Smooth muscle cell (in vitro differentiated cells): Measurements from ENCODE around the gene HHAT. TPM values are rescaled to one million over a fixed set of nuclear protein-coding genes. Genes with fewer than 3 reads are reported as not detected.

Experiments used
- DNase-seq: peaks from one replicate; lab custom pipeline; 2025; ENCODE audit not compliant: unreplicated experiment; lab: John Stamatoyannopoulos, UW
- H2AFZ ChIP-seq: fragments of 200-600 bp; sonication (generic); 2 replicates; pipeline ENCODE4 v1.6.0; 2016; ENCODE audit warnings: antibody characterized with exemption, low read depth, mild to moderate bottlenecking
- H3F3A ChIP-seq: fragments of 200-600 bp; sonication (generic); 2 replicates; pipeline ENCODE4 v1.6.0; 2017; ENCODE audit warnings: antibody characterized with exemption, low read depth
- H3K27ac ChIP-seq: fragments of 200-600 bp; sonication (generic); 2 replicates; pipeline ENCODE4 v1.5.1; 2016; ENCODE audit warnings: low read depth, mild to moderate bottlenecking
- H3K27me3 ChIP-seq: fragments of 200-600 bp; sonication (generic); 2 replicates; pipeline ENCODE4 v1.6.1; 2016; ENCODE audit warnings: low read depth, mild to moderate bottlenecking
- H3K36me3 ChIP-seq: fragments of 200-600 bp; sonication (generic); 2 replicates; pipeline ENCODE4 v1.5.1; 2016; ENCODE audit warnings: low read depth
- H3K4me1 ChIP-seq: fragments of 200-600 bp; sonication (generic); 2 replicates; pipeline ENCODE4 v1.5.1; 2016; ENCODE audit warnings: low read depth
- H3K4me2 ChIP-seq: fragments of 200-600 bp; sonication (generic); 2 replicates; pipeline ENCODE4 v1.6.0; 2016; ENCODE audit warnings: mild to moderate bottlenecking
- H3K4me3 ChIP-seq: fragments of 200-600 bp; sonication (generic); 2 replicates; pipeline ENCODE4 v1.5.1; 2016; ENCODE audit warnings: mild to moderate bottlenecking
- H3K79me2 ChIP-seq: fragments of 200-600 bp; sonication (generic); 2 replicates; pipeline ENCODE4 v1.6.0; 2016; ENCODE audit warnings: low read depth, mild to moderate bottlenecking
- H3K9ac ChIP-seq: fragments of 200-600 bp; sonication (generic); 2 replicates; pipeline ENCODE4 v1.6.0; 2016; ENCODE audit warnings: low read depth
- H3K9me3 ChIP-seq: fragments of 200-600 bp; sonication (generic); replicated peaks from 2 replicates; pipeline ENCODE4 v1.5.1; 2016; ENCODE audit warnings: low read depth
- H4K20me1 ChIP-seq: fragments of 200-600 bp; sonication (generic); 2 replicates; pipeline ENCODE4 v1.6.0; 2016; ENCODE audit warnings: low read depth
- CTCF ChIP-seq: fragments of 200-600 bp; sonication (generic); IDR thresholded peaks from 2 replicates; pipeline ENCODE4 v1.5.1; 2017; ENCODE audit warnings: borderline replicate concordance, mild to moderate bottlenecking, antibody characterized with exemption; ENCODE audit not compliant: insufficient read depth, poor library complexity, severe bottlenecking
- WGBS: methylation state at CpG from one replicate; pipeline ENCODE4 v1.1.7; 2016; ENCODE audit warnings: low lambda C conversion rate; 5-methylcytosine and 5-hydroxymethylcytosine counted together
- polyA plus RNA-seq: library from polyadenylated mRNA; unstranded; fragments of >200 nt; fragmentation: Nextera tagmentation; extraction: Ambion mirVana; gene quantifications from 2 replicates; pipeline ENCODE4 v1.2.1, GENCODE V29; 2016
- total RNA-seq: library from RNA; depleted of rRNA; stranded (reverse); fragments of >200 nt; gene quantifications from 2 replicates; pipeline ENCODE4 v1.2.3, GENCODE V29; 2014

The HHAT gene
- total and polyA plus RNA-seq, 2 experiments from 2014 or later, result 4.6 to 9.8 TPM

GRCh38 chr1:210594605-210595004 is 265.9 kb downstream of the HHAT start:
- Histone ChIP-seq H3K27me3 (no peaks in the 10 kb centered on the region), H3F3A (peaks cover 11% of the 10 kb centered on the region), H3K4me1 (no peaks in the 10 kb centered on the region), H3K9me3 (no peaks in the 10 kb centered on the region), H3K27ac (no peak overlapping the region), H2AFZ (no peak overlapping the region), H3K4me3 (no peak overlapping the region), H3K9ac (no peak overlapping the region), H4K20me1 (peaks cover 3% of the 10 kb centered on the region), H3K79me2 (no peaks in the 10 kb centered on the region), H3K4me2 (no peak overlapping the region), H3K36me3 (no peaks in the 10 kb centered on the region)
- 68% methylated on average over 3 of the region's 3 CpGs for WGBS
- no peak for DNase-seq
- TF ChIP-seq CTCF, result no peak

DNA sequence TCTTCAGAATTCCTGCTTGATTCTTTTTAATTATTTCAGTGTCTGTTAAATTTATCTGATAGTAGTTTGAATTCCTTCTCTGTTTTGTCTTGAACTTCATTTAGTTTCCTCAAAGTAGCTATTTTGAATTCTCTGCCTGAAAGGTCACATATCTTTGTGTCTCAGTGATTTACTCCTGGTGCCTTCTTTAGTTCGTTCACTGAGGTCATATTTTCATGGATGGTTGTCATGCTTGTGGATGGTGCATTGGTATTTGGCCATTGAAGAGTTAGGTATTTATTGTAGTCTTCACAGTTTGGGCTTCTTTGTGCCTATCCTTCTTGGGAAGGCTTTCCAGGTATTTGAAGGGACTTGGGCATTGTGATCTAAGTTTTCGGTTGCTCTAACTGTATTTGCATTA is 267.9 kb downstream of the HHAT start:
- no peak overlapping the region for H3K9ac ChIP-seq
- no peaks in the 10 kb centered on the region for H3K27me3 ChIP-seq
- no peaks in the 10 kb centered on the region for H3K4me1 ChIP-seq
- no peaks in the 10 kb centered on the region for H3K36me3 ChIP-seq
- no peak for TF ChIP-seq CTCF
- H3K9me3 ChIP-seq, result no peaks in the 10 kb centered on the region
- peaks cover 11% of the 10 kb centered on the region for H3F3A ChIP-seq
- H3K27ac ChIP-seq, result peak overlapping the region; percentile 6
- H3K79me2 ChIP-seq, result no peaks in the 10 kb centered on the region
- H3K4me2 ChIP-seq, result no peak overlapping the region
- no peak for DNase-seq
- no peak overlapping the region for H3K4me3 ChIP-seq
- 81% methylated on average over 2 of the region's 2 CpGs for WGBS
- H4K20me1 ChIP-seq, result peaks cover 3% of the 10 kb centered on the region
- no peak overlapping the region for H2AFZ ChIP-seq

DNA sequence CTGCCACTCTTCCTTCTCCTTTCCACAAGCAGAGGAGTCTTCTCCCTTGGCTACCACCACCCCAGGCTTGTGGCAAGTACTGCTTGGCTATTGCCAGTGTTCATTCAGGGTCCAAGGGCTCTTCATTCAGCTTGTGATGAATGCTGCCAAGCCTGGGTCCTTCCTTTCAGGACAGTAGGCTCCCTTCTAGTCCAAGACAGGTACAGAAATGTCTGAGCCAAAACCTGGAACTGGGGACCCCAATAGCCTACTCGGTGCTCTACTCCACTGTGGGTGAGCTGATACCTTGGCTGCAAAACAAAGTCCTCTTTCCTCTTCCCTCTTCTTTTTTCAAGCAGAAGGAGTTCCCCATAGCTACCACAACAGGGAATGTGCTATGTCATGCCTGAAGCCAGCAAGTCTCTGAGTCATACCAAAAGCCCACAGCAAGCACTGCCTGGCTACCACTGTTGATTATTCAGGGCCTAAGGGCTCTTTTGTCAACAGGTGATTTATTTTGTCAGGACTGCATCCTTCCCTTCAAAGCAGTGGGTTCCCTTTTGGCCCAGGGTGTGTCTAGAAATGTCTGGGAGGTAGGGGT is 268.9 kb downstream of the HHAT start:
- H4K20me1 ChIP-seq, result peaks cover 3% of the 10 kb centered on the region
- peak overlapping the region; percentile 53 for H3K4me2 ChIP-seq
- no peaks in the 10 kb centered on the region for H3K9me3 ChIP-seq
- no peaks in the 10 kb centered on the region for H3K4me1 ChIP-seq
- peak overlapping the region; percentile 98 for H3K27ac ChIP-seq
- DNase-seq, result no peak
- H3K27me3 ChIP-seq, result no peaks in the 10 kb centered on the region
- no peak overlapping the region for H3K4me3 ChIP-seq
- no peak for TF ChIP-seq CTCF
- H3K9ac ChIP-seq, result peak overlapping the region; percentile 84
- WGBS, result 65% methylated on average over 1 of the region's 1 CpG
- H3K36me3 ChIP-seq, result no peaks in the 10 kb centered on the region
- H3K79me2 ChIP-seq, result no peaks in the 10 kb centered on the region
- H2AFZ ChIP-seq, result no peak overlapping the region
- peaks cover 11% of the 10 kb centered on the region for H3F3A ChIP-seq

- Histone ChIP-seq H3K9me3 (no peaks in the 10 kb centered on the region), H3F3A (peaks cover 11% of the 10 kb centered on the region), H4K20me1 (peaks cover 3% of the 10 kb centered on the region), H2AFZ (no peak overlapping the region), H3K4me1 (no peaks in the 10 kb centered on the region), H3K27me3 (no peaks in the 10 kb centered on the region), H3K36me3 (no peaks in the 10 kb centered on the region), H3K79me2 (no peaks in the 10 kb centered on the region), H3K27ac (peak overlapping the region; percentile 98), H3K4me3 (no peak overlapping the region), H3K9ac (peak overlapping the region; percentile 84), H3K4me2 (peak overlapping the region; percentile 53)
- no peak for DNase-seq
- 15% methylated on average over 3 of the region's 3 CpGs for WGBS
- TF ChIP-seq CTCF, result no peak
These were observed 269.5 kb downstream of the HHAT start for GRCh38 chr1:210598135-210598652.
